ENCODE measurements around the gene OTUD1.

- TF ChIP-seq POLR2AphosphoS5 (IDR thresholded peaks at IDR 0.05; ENCODE audit: low read depth, low read length) (no peak), POLR2A (IDR thresholded peaks at IDR 0.05; ENCODE audit: low read depth, low read length) (no peak), SPI1 (IDR thresholded peaks at IDR 0.05; ENCODE audit: low read depth, low read length) (no peak), TAF1 (IDR thresholded peaks at IDR 0.05; ENCODE audit: low read depth, low read length) (no peak), PAX5 (IDR thresholded peaks at IDR 0.05; ENCODE audit: insufficient read depth, low read length, severe bottlenecking) (no peak), POU2F2 (IDR thresholded peaks at IDR 0.05; ENCODE audit: low read depth, low read length) (no peak)
Measured at GRCh38 chr10:23391821-23392220, 47.1 kb upstream of the OTUD1 start.
